ENCODE measurements around the gene KRABD2. TPM values are rescaled to one million over a fixed set of nuclear protein-coding genes. Genes with fewer than 3 reads are reported as not detected.
A peak's percentile ranks its signal among the peaks of the same experiment; 100 is the strongest.

The KRABD2 gene

GRCh38 chr17:8332688-8333087, 43.8 kb downstream of the KRABD2 start:
- Histone ChIP-seq H2BK15ac (ENCODE audit: low read depth, poor library complexity, severe bottlenecking) (no peak overlapping the region), H3K27ac (ENCODE audit: low read length, poor library complexity, severe bottlenecking) (no peak overlapping the region), H3K79me1 (replicated peaks; ENCODE audit: low read length, poor library complexity, severe bottlenecking) (peaks cover 3% of the 10 kb centered on the region)

GRCh38 chr17:8332128-8332527, 44.4 kb downstream of the KRABD2 start:
- H2BK15ac ChIP-seq (ENCODE audit: low read depth, poor library complexity, severe bottlenecking) = no peak overlapping the region
- no peak overlapping the region for H2BK12ac ChIP-seq (ENCODE audit: low read length in 2 of 2)
- no peak overlapping the region for H3K9ac ChIP-seq (ENCODE audit: low read length)
- H3K4me1 ChIP-seq (ENCODE audit: control insufficient read depth, insufficient read depth, low read depth, low read length) = peaks cover 3% of the 10 kb centered on the region
- H2AFZ ChIP-seq (ENCODE audit: low read depth, low read length) = no peak overlapping the region
- H3K27me3 ChIP-seq (ENCODE audit: control insufficient read depth in 1 of 2, insufficient read depth in 1 of 2, low read length in 2 of 2) = peaks cover 0 to 10% of the 10 kb centered on the region in 2 experiments
- no peak overlapping the region for H3K4ac ChIP-seq (ENCODE audit: low read depth in 1 of 2, low read length in 2 of 2)
- H3K27ac ChIP-seq (ENCODE audit: low read length, poor library complexity, severe bottlenecking) = no peak overlapping the region
- H3K14ac ChIP-seq (ENCODE audit: low read length in 2 of 2) = no peak overlapping the region
- H2AK5ac ChIP-seq (ENCODE audit: low read length, severe bottlenecking) = no peak overlapping the region
- H3K36me3 ChIP-seq (ENCODE audit: control insufficient read depth in 1 of 2, insufficient read depth in 2 of 2, low read depth in 1 of 2, low read length in 2 of 2) = no peaks in the 10 kb centered on the region
- WGBS = 89% methylated on average over 2 of the region's 2 CpGs
- H4K91ac ChIP-seq (ENCODE audit: low read length) = no peak overlapping the region
- no peaks in the 10 kb centered on the region for H3K9me3 ChIP-seq (ENCODE audit: control insufficient read depth, low read length)
- H3K23ac ChIP-seq (ENCODE audit: low read length in 2 of 2) = no peak overlapping the region
- no peak for DNase-seq
- no peak overlapping the region for H2BK5ac ChIP-seq (ENCODE audit: low read depth, low read length, poor library complexity, severe bottlenecking)
- H3K4me3 ChIP-seq (ENCODE audit: insufficient read depth in 1 of 2, low read depth in 1 of 2, low read length in 2 of 2) = no peak overlapping the region
- H2BK120ac ChIP-seq (ENCODE audit: low read depth, low read length) = no peak overlapping the region
- H3K4me2 ChIP-seq (ENCODE audit: low read length, poor library complexity, severe bottlenecking) = no peak overlapping the region
- no peak overlapping the region for H3K18ac ChIP-seq (ENCODE audit: low read depth in 1 of 2, low read length in 2 of 2)
- H3K79me1 ChIP-seq (replicated peaks; ENCODE audit: low read length, poor library complexity, severe bottlenecking) = peaks cover 3% of the 10 kb centered on the region
- no peak overlapping the region for H4K8ac ChIP-seq (ENCODE audit: low read length)

More at GRCh38 chr17:8332688-8333087, 43.8 kb downstream of the KRABD2 start:
- Histone ChIP-seq H3K4me2 (ENCODE audit: low read length, poor library complexity, severe bottlenecking) (no peak overlapping the region), H3K14ac (ENCODE audit: low read length in 2 of 2) (no peak overlapping the region), H3K18ac (ENCODE audit: low read depth in 1 of 2, low read length in 2 of 2) (no peak overlapping the region), H4K91ac (ENCODE audit: low read length) (no peak overlapping the region), H2BK5ac (ENCODE audit: low read depth, low read length, poor library complexity, severe bottlenecking) (no peak overlapping the region), H2AK5ac (ENCODE audit: low read length, severe bottlenecking) (no peak overlapping the region), H3K4ac (ENCODE audit: low read depth in 1 of 2, low read length in 2 of 2) (no peak overlapping the region), H3K27me3 (ENCODE audit: control insufficient read depth in 1 of 2, insufficient read depth in 1 of 2, low read length in 2 of 2) (peaks cover under 1 to 11% of the 10 kb centered on the region in 2 experiments), H3K36me3 (ENCODE audit: control insufficient read depth in 1 of 2, insufficient read depth in 2 of 2, low read depth in 1 of 2, low read length in 2 of 2) (no peaks in the 10 kb centered on the region), H3K9ac (ENCODE audit: low read length) (no peak overlapping the region), H4K8ac (ENCODE audit: low read length) (no peak overlapping the region), H3K9me3 (ENCODE audit: control insufficient read depth, low read length) (no peaks in the 10 kb centered on the region), H2AFZ (ENCODE audit: low read depth, low read length) (no peak overlapping the region), H3K4me3 (ENCODE audit: insufficient read depth in 1 of 2, low read depth in 1 of 2, low read length in 2 of 2) (no peak overlapping the region), H2BK12ac (ENCODE audit: low read length in 2 of 2) (no peak overlapping the region), H3K23ac (ENCODE audit: low read length in 2 of 2) (no peak overlapping the region), H3K4me1 (ENCODE audit: control insufficient read depth, insufficient read depth, low read depth, low read length) (no peaks in the 10 kb centered on the region), H2BK120ac (ENCODE audit: low read depth, low read length) (no peak overlapping the region)
- 55% methylated on average over 5 of the region's 5 CpGs for WGBS
- no peak for DNase-seq

GRCh38 chr17:8327303-8327649, 49.2 kb downstream of the KRABD2 start:
- peaks cover 0 to 13% of the 10 kb centered on the region in 2 experiments for H3K27me3 ChIP-seq (ENCODE audit: control insufficient read depth in 1 of 2, insufficient read depth in 1 of 2, low read length in 2 of 2)
- 27% methylated on average over 22 of the region's 25 CpGs for WGBS
- H3K9me3 ChIP-seq (ENCODE audit: control insufficient read depth, low read length) = no peaks in the 10 kb centered on the region
- H3K4me3 ChIP-seq (ENCODE audit: insufficient read depth in 1 of 2, low read depth in 1 of 2, low read length in 2 of 2) = peak overlapping the region; percentile 57 to 75
- H2BK15ac ChIP-seq (ENCODE audit: low read depth, poor library complexity, severe bottlenecking) = no peak overlapping the region
- no peak overlapping the region for H2BK5ac ChIP-seq (ENCODE audit: low read depth, low read length, poor library complexity, severe bottlenecking)
- peak overlapping the region; percentile 90 to 94 for H3K18ac ChIP-seq (ENCODE audit: low read depth in 1 of 2, low read length in 2 of 2)
- peak overlapping the region; percentile 81 to 89 for H3K4ac ChIP-seq (ENCODE audit: low read depth in 1 of 2, low read length in 2 of 2)
- no peak for DNase-seq
- peaks cover 12% of the 10 kb centered on the region for H3K4me1 ChIP-seq (ENCODE audit: control insufficient read depth, insufficient read depth, low read depth, low read length)
- no peak overlapping the region for H2AK5ac ChIP-seq (ENCODE audit: low read length, severe bottlenecking)
- peak overlapping the region; percentile 9 for H2BK120ac ChIP-seq (ENCODE audit: low read depth, low read length)
- no peaks in the 10 kb centered on the region for H3K36me3 ChIP-seq (ENCODE audit: control insufficient read depth in 1 of 2, insufficient read depth in 2 of 2, low read depth in 1 of 2, low read length in 2 of 2)
- no peak overlapping the region for H3K23ac ChIP-seq (ENCODE audit: low read length in 2 of 2)
- peak overlapping the region; percentile 78 for H3K9ac ChIP-seq (ENCODE audit: low read length)
- peak overlapping the region in 1 of 2 experiments; percentile 17 for H2BK12ac ChIP-seq (ENCODE audit: low read length in 2 of 2)
- peaks cover 3% of the 10 kb centered on the region for H3K79me1 ChIP-seq (replicated peaks; ENCODE audit: low read length, poor library complexity, severe bottlenecking)
- H3K27ac ChIP-seq (ENCODE audit: low read length, poor library complexity, severe bottlenecking) = no peak overlapping the region
- H3K4me2 ChIP-seq (ENCODE audit: low read length, poor library complexity, severe bottlenecking) = peak overlapping the region; percentile 55
- H3K14ac ChIP-seq (ENCODE audit: low read length in 2 of 2) = peak overlapping the region in 1 of 2 experiments; percentile 66
- H4K8ac ChIP-seq (ENCODE audit: low read length) = peak overlapping the region; percentile 97
- peak overlapping the region; percentile 91 for H2AFZ ChIP-seq (ENCODE audit: low read depth, low read length)
- H4K91ac ChIP-seq (ENCODE audit: low read length) = peak overlapping the region; percentile 19

Small RNA genes lying within 50 kb of the gene (small RNA-seq; reads per million reads assigned to genes)
- gene RF00265 (ENCODE audit: low read depth) = not detected
